ENCODE data around the gene MYO7B. TPM values are rescaled to one million over a fixed set of nuclear protein-coding genes. Genes with fewer than 3 reads are reported as not detected.

The MYO7B gene
- total RNA-seq, 6 donors from 2014 or later = 1.2 to 6.1 (median 3.1) TPM

DNA sequence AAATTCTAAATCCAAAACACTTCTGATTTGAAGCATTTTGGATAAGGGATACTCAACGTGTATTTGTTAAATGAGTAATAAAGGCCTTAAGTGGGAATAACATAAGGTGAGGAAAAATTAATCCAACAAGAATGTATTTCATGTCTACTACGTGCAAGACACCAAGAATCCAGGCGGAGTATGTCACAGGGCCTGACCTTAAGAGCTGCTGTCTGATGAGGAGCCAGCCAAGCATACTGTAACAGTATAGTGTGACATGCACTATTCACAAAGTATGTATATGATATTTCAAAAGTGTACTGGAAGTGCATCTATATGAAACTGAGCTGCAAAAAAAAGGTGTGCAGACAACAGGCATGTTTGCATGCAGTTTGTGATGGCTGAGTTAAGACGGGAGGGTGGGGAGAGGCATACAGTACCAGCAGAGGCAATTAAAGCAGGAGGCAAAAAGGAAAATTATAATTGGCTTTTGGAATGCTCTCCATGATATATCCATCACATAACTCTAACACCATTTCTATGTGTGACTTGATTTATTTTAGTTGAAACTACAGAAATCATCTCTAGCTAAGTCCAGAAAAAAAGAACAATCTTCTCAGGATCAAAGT, 27.4 kb upstream of the MYO7B start:
- peaks cover 1 to 28% (median 16%) of the 10 kb centered on the region in 4 donors for H3K36me3 ChIP-seq
- no peak overlapping the region for H3K4me3 ChIP-seq
- 73 to 74% methylated on average over 4 of the region's 4 CpGs for WGBS, 2 donors
- H3K27ac ChIP-seq = peak overlapping the region in 1 of 4 donors; percentile 41
- H3K4me1 ChIP-seq = peaks cover 32 to 53% (median 49%) of the 10 kb centered on the region in 4 donors
- DNase-seq = no peak
- peak in 1 of 2 donors; percentile 47 for ATAC-seq (ENCODE audit: low FRiP score in 2 of 2)
- TF ChIP-seq, protein P1, sequence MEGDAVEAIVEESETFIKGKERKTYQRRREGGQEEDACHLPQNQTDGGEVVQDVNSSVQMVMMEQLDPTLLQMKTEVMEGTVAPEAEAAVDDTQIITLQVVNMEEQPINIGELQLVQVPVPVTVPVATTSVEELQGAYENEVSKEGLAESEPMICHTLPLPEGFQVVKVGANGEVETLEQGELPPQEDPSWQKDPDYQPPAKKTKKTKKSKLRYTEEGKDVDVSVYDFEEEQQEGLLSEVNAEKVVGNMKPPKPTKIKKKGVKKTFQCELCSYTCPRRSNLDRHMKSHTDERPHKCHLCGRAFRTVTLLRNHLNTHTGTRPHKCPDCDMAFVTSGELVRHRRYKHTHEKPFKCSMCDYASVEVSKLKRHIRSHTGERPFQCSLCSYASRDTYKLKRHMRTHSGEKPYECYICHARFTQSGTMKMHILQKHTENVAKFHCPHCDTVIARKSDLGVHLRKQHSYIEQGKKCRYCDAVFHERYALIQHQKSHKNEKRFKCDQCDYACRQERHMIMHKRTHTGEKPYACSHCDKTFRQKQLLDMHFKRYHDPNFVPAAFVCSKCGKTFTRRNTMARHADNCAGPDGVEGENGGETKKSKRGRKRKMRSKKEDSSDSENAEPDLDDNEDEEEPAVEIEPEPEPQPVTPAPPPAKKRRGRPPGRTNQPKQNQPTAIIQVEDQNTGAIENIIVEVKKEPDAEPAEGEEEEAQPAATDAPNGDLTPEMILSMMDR (IDR thresholded peaks at IDR 0.05) = no peak
- no peak for TF ChIP-seq POLR2A (IDR thresholded peaks at IDR 0.05)
- no peaks in the 10 kb centered on the region for H3K9me3 ChIP-seq
- H3K27me3 ChIP-seq = no peaks in the 10 kb centered on the region

DNA sequence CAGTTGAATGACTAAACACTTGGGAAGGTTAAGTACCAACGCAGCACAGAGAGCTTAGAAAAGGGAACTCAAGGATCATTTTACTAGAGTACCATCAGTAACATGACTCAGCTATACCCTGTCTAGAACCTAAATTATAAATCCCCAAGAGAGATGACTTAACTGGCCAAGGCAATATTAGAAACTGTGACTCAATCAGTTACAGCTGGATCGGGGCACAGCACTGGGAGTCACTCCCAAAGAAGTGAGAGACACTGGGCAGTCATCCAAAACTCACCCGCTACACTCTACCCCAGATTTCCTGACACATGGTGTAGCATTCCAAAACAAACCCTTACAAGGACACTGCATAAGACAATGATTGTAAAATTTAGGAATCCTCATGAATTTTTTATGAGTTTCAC, 26.9 kb upstream of the MYO7B start:
- H3K4me1 ChIP-seq = peaks cover 32 to 53% (median 49%) of the 10 kb centered on the region in 4 donors
- peak; percentile 93 to 94 for ATAC-seq (ENCODE audit: low FRiP score in 2 of 2)
- 6 to 23% methylated on average over 3 of the region's 3 CpGs for WGBS, 2 donors
- peak in 1 of 2 donors; percentile 74 for DNase-seq
- H3K27ac ChIP-seq = peak overlapping the region in 1 of 4 donors; percentile 41
- H3K9me3 ChIP-seq = no peaks in the 10 kb centered on the region
- H3K36me3 ChIP-seq = peaks cover 0 to 23% (median 14%) of the 10 kb centered on the region in 4 donors
- H3K4me3 ChIP-seq = no peak overlapping the region
- no peaks in the 10 kb centered on the region for H3K27me3 ChIP-seq
- no peak for TF ChIP-seq POLR2A (IDR thresholded peaks at IDR 0.05)
- TF ChIP-seq EP300 (IDR thresholded peaks at IDR 0.05) = peak in 1 of 4 donors; percentile 37
- TF ChIP-seq, protein P1 (IDR thresholded peaks at IDR 0.05) = no peak
- peak in 1 of 2 donors; percentile 37 for TF ChIP-seq POLR2AphosphoS5 (IDR thresholded peaks at IDR 0.05)

DNA sequence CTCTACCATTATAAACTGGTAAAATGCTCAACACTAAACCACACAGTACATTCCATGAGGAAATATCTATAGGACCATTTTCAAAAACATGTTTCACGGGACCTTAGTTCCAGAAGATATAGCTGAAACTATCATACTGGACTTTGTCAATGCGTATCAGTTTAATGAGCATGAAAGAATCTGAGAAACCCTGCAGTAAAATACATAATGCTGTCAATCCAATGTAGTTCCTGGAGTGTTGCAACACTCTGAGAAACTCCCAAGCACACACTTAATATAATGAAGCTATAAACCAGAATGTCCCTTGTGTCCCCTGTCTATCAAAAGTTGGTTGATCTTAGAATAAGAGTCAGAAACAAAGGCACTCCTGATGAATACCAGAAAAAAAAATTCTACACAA, 25.4 kb upstream of the MYO7B start:
- Histone ChIP-seq H3K27ac (no peak overlapping the region), H3K27me3 (no peaks in the 10 kb centered on the region), H3K4me3 (no peak overlapping the region), H3K4me1 (peaks cover 34 to 67% (median 51%) of the 10 kb centered on the region in 4 donors), H3K36me3 (peaks cover 0 to 18% (median 10%) of the 10 kb centered on the region in 4 donors), H3K9me3 (no peaks in the 10 kb centered on the region)
- DNase-seq (no peak), ATAC-seq (ENCODE audit: low FRiP score in 2 of 2) (no peak)
- TF ChIP-seq, protein P1 (IDR thresholded peaks at IDR 0.05) = no peak
- TF ChIP-seq POLR2AphosphoS5 (IDR thresholded peaks at IDR 0.05) = no peak
- no peak for TF ChIP-seq EP300 (IDR thresholded peaks at IDR 0.05)
- TF ChIP-seq POLR2A (IDR thresholded peaks at IDR 0.05) = no peak
- WGBS, 2 donors = 74 to 84% methylated on average over 2 of the region's 2 CpGs

DNA sequence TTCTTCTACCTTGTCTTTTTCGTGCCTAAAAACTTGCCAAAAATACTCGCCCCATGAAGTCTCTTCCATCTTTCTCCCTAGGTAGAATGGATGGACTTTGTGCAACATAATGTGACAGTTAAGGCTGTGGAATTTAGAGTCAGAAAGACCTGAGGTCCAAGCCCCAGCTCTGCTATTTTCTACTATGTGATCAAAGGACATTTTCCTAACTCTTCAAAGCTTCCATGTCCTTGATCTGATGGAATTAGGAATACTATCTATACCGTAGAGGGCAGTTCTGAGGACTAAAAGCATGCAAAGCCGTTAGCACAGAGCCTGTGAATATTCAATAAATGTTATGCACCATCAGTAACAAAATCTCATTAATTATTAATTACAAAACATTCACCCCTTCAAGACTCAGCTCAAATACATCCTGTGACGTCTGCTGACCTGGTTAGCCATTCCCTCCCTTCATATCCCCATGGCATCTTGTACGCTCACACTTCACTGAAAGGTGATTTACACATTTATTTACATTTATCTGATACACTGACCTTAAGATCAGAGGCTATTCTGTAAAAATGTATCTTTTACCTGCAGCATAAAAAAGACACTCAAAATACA, 24.3 kb upstream of the MYO7B start:
- no peak overlapping the region for H3K27ac ChIP-seq
- TF ChIP-seq EP300 (IDR thresholded peaks at IDR 0.05) (no peak), POLR2A (IDR thresholded peaks at IDR 0.05) (no peak), POLR2AphosphoS5 (IDR thresholded peaks at IDR 0.05) (no peak)
- TF ChIP-seq, protein P1 (IDR thresholded peaks at IDR 0.05) = no peak
- H3K9me3 ChIP-seq = no peaks in the 10 kb centered on the region
- ATAC-seq (ENCODE audit: low FRiP score in 2 of 2) (no peak), DNase-seq (no peak)
- no peaks in the 10 kb centered on the region for H3K27me3 ChIP-seq
- WGBS, 2 donors = 95% methylated on average over 6 of the region's 6 CpGs
- H3K36me3 ChIP-seq = peaks cover 0 to 14% (median 8%) of the 10 kb centered on the region in 4 donors
- peaks cover 43 to 76% (median 58%) of the 10 kb centered on the region in 4 donors for H3K4me1 ChIP-seq
- no peak overlapping the region for H3K4me3 ChIP-seq

All from upper lobe of left lung (tissue), 6 donors.